Stomach (tissue), 4 donors: ENCODE results near the gene GLIS2.

ENCODE experiments used
- CTCF ChIP-seq, 7 experiments: fragments of 450-650 bp in 4 of 7; fragments of 200-600 bp in 3 of 7; sonication (generic) in 3 of 7; IDR thresholded peaks; one replicate each; pipeline ENCODE4 v1.5.1; 2016 to 2019; ENCODE audit warnings: antibody characterized with exemption in 7 of 7, control low read depth in 2 of 7, mild to moderate bottlenecking in 1 of 7
- EP300 ChIP-seq: sonication (generic); formaldehyde crosslinking; IDR thresholded peaks from one replicate; pipeline ENCODE4 v1.6.1; 2017; ENCODE audit warnings: antibody characterized with exemption
- POLR2A ChIP-seq, 4 donors: fragments of 450-650 bp; IDR thresholded peaks; one replicate each; pipeline ENCODE4 v1.6.1; 2016; ENCODE audit warnings: antibody characterized with exemption in 4 of 4, control low read depth in 2 of 4, mild to moderate bottlenecking in 1 of 4, moderate library complexity in 1 of 4
- POLR2AphosphoS5 ChIP-seq, 3 donors: sonication (generic); formaldehyde crosslinking; IDR thresholded peaks; one replicate each; pipeline ENCODE4 v1.6.1; 2016; ENCODE audit warnings: antibody characterized with exemption in 3 of 3

- no peak for TF ChIP-seq CTCF (IDR thresholded peaks at IDR 0.05)
- TF ChIP-seq POLR2A (IDR thresholded peaks at IDR 0.05), result no peak
- TF ChIP-seq POLR2AphosphoS5 (IDR thresholded peaks at IDR 0.05), result no peak
- no peak for TF ChIP-seq EP300
Measured at GRCh38 chr16:4333308-4333638, 17.4 kb downstream of the GLIS2 start.
